DND-41 (cell line): ENCODE measurements around the gene SKIL.
"Not testable (repeated sequence)": the region's sequence is repeated elsewhere in the genome, so short reads cannot be mapped to it uniquely, and the experiment has no call there.

Experiments used
- ATAC-seq: fragments of 200-7000 bp; cut with Tn5 transposase; 3 replicates; pipeline ENCODE4 v1.9.1; 2021; ENCODE audit warnings: low read depth; ENCODE audit not compliant: insufficient read depth
- DNase-seq: peaks from one replicate; pipeline ENCODE4 v3.0.0-alpha.2; 2020
- H2AFZ ChIP-seq: 2 replicates; pipeline ENCODE4 v1.6.0; 2012; ENCODE audit warnings: low read depth, low read length
- H3K27ac ChIP-seq: 2 replicates; pipeline ENCODE4 v1.5.1; 2012; ENCODE audit warnings: low read length, inconsistent platforms
- H3K27me3 ChIP-seq: fragments of 200-600 bp; sonication (generic); 2 replicates; pipeline ENCODE4 v1.6.0; 2012; ENCODE audit warnings: low read length, mild to moderate bottlenecking, inconsistent platforms; ENCODE audit not compliant: insufficient read depth, poor library complexity
- H3K36me3 ChIP-seq: 2 replicates; pipeline ENCODE4 v1.5.1; 2012; ENCODE audit warnings: low read length, inconsistent platforms; ENCODE audit not compliant: insufficient read depth
- H3K4me1 ChIP-seq: 2 replicates; pipeline ENCODE4 v1.5.1; 2012; ENCODE audit warnings: mild to moderate bottlenecking, low read length; ENCODE audit not compliant: insufficient read depth
- H3K4me2 ChIP-seq: 2 replicates; pipeline ENCODE4 v1.6.0; 2012; ENCODE audit warnings: mild to moderate bottlenecking, moderate library complexity, low read length, inconsistent platforms; ENCODE audit not compliant: insufficient read depth
- H3K4me3 ChIP-seq, 2 experiments: fragments of 200-600 bp in 1 of 2; shearing (Covaris generic) in 1 of 2; 2 replicates each; pipeline ENCODE4 v1.5.1; 2012 to 2016; ENCODE audit warnings: inconsistent platforms in 2 of 2, low read length in 2 of 2, mild to moderate bottlenecking in 2 of 2, low read depth in 1 of 2, moderate library complexity in 1 of 2
- H3K79me2 ChIP-seq: 2 replicates; pipeline ENCODE4 v1.6.0; 2012; ENCODE audit warnings: low read length, inconsistent platforms; ENCODE audit not compliant: insufficient read depth
- H3K9ac ChIP-seq: 2 replicates; pipeline ENCODE4 v1.6.0; 2012; ENCODE audit warnings: low read depth, mild to moderate bottlenecking, inconsistent platforms, low read length, moderate library complexity
- H3K9me3 ChIP-seq: 2 replicates; pipeline ENCODE4 v1.5.1; 2012; ENCODE audit warnings: low read length, moderate library complexity, mild to moderate bottlenecking, inconsistent platforms; ENCODE audit not compliant: insufficient read depth, severe bottlenecking
- H4K20me1 ChIP-seq: 2 replicates; pipeline ENCODE4 v1.6.0; 2012; ENCODE audit warnings: low read length; ENCODE audit not compliant: insufficient read depth
- EZH2 ChIP-seq: IDR thresholded peaks from 3 replicates; pipeline ENCODE4 v1.6.1; 2012; ENCODE audit warnings: borderline replicate concordance, low read depth, mild to moderate bottlenecking, moderate library complexity, low read length, inconsistent platforms; ENCODE audit not compliant: severe bottlenecking
- TF ChIP-seq, protein P1 (sequence below): IDR thresholded peaks from 2 replicates; pipeline ENCODE4 v1.5.1; 2012; ENCODE audit warnings: borderline replicate concordance, low read length, moderate library complexity, mild to moderate bottlenecking; ENCODE audit not compliant: poor library complexity, severe bottlenecking; ENCODE audit errors: extremely low read depth

Gene SKIL

GRCh38 chr3:170323331-170323730, 34.2 kb upstream of the SKIL start:
- H3K4me2 ChIP-seq: no peak overlapping the region
- no peak overlapping the region for H2AFZ ChIP-seq
- H4K20me1 ChIP-seq: no peaks in the 10 kb centered on the region
- no peak for ATAC-seq
- H3K27ac ChIP-seq: no peak overlapping the region
- DNase-seq: no peak
- no peak overlapping the region for H3K4me3 ChIP-seq
- no peaks in the 10 kb centered on the region for H3K27me3 ChIP-seq
- H3K4me1 ChIP-seq: no peaks in the 10 kb centered on the region
- H3K9me3 ChIP-seq: no peaks in the 10 kb centered on the region
- no peaks in the 10 kb centered on the region for H3K79me2 ChIP-seq
- no peak overlapping the region for H3K9ac ChIP-seq
- TF ChIP-seq, protein P1, sequence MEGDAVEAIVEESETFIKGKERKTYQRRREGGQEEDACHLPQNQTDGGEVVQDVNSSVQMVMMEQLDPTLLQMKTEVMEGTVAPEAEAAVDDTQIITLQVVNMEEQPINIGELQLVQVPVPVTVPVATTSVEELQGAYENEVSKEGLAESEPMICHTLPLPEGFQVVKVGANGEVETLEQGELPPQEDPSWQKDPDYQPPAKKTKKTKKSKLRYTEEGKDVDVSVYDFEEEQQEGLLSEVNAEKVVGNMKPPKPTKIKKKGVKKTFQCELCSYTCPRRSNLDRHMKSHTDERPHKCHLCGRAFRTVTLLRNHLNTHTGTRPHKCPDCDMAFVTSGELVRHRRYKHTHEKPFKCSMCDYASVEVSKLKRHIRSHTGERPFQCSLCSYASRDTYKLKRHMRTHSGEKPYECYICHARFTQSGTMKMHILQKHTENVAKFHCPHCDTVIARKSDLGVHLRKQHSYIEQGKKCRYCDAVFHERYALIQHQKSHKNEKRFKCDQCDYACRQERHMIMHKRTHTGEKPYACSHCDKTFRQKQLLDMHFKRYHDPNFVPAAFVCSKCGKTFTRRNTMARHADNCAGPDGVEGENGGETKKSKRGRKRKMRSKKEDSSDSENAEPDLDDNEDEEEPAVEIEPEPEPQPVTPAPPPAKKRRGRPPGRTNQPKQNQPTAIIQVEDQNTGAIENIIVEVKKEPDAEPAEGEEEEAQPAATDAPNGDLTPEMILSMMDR: no peak
- no peak for TF ChIP-seq EZH2
- H3K36me3 ChIP-seq: no peaks in the 10 kb centered on the region

- Histone ChIP-seq H3K27ac (no peak overlapping the region), H3K36me3 (no peaks in the 10 kb centered on the region), H3K9me3 (no peaks in the 10 kb centered on the region), H3K4me3 (no peak overlapping the region), H3K4me2 (no peak overlapping the region), H3K79me2 (no peaks in the 10 kb centered on the region), H3K27me3 (no peaks in the 10 kb centered on the region), H3K4me1 (no peaks in the 10 kb centered on the region), H2AFZ (no peak overlapping the region), H4K20me1 (no peaks in the 10 kb centered on the region), H3K9ac (no peak overlapping the region)
- ATAC-seq (no peak), DNase-seq (no peak)
- TF ChIP-seq, protein P1: no peak
- TF ChIP-seq EZH2: no peak
Measured at GRCh38 chr3:170324962-170325361, 32.6 kb upstream of the SKIL start.

GRCh38 chr3:170327040-170327808, 30.3 kb upstream of the SKIL start:
- Histone ChIP-seq H3K4me3 (no peak overlapping the region), H4K20me1 (no peaks in the 10 kb centered on the region), H3K27me3 (no peaks in the 10 kb centered on the region), H3K4me2 (no peak overlapping the region), H3K9me3 (no peaks in the 10 kb centered on the region), H2AFZ (no peak overlapping the region), H3K4me1 (0 out of 2 replicates have a peak, but pooled peaks cover 3% of the 10 kb centered on the region), H3K36me3 (no peaks in the 10 kb centered on the region), H3K79me2 (no peaks in the 10 kb centered on the region), H3K9ac (no peak overlapping the region), H3K27ac (no peak overlapping the region)
- ATAC-seq (no peak), DNase-seq (no peak)
- no peak for TF ChIP-seq EZH2
- TF ChIP-seq, protein P1: no peak

- ATAC-seq, H3K4me3 ChIP-seq, H3K9me3 ChIP-seq, H3K4me1 ChIP-seq, H3K36me3 ChIP-seq, H3K27me3 ChIP-seq, H3K4me2 ChIP-seq, H3K27ac ChIP-seq, H3K79me2 ChIP-seq, DNase-seq, H3K9ac ChIP-seq, H2AFZ ChIP-seq, H4K20me1 ChIP-seq: not testable (repeated sequence)
Measured at GRCh38 chr3:170327868-170328548, 29.5 kb upstream of the SKIL start.
